GM18951 (cell line): ENCODE measurements around the gene SLC8A1.

Source experiments
- POLR2A ChIP-seq: IDR thresholded peaks from 4 replicates; pipeline ENCODE4 v1.6.1; 2011; ENCODE audit warnings: mild to moderate bottlenecking; ENCODE audit not compliant: insufficient read length, insufficient read depth; ENCODE audit errors: extremely low read depth
- in situ Hi-C: fragments of 300-500 bp; cut with MboI; formaldehyde crosslinking; loops from one replicate; pipeline ENCODE4 v1.12.0; 2022; ENCODE audit warnings: low sequenced_read_pairs, mixed read lengths, inconsistent platforms; ENCODE audit not compliant: unreplicated experiment

The SLC8A1 gene

DNA sequence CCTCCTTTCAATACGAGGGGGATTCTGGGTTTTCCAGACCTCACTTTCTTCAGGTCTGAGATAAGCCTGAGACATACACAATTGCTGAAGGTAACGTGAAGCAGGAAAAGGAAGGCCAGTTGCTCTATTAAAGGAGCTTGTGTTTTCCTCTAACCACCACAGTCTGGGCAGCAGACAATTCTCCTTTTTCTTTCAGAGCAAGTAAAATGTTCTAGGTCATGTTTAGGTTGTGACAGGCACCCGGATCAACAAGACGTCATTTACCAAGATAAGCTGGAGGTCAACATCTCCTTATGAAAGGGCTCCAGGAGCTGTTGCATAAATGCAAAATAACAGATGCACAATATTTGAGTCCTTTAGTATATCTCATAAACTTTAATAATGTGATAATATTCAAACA lies 148.1 kb downstream of the SLC8A1 start:
- TF ChIP-seq POLR2A = no peak
- in situ Hi-C loops = no loop called here

DNA sequence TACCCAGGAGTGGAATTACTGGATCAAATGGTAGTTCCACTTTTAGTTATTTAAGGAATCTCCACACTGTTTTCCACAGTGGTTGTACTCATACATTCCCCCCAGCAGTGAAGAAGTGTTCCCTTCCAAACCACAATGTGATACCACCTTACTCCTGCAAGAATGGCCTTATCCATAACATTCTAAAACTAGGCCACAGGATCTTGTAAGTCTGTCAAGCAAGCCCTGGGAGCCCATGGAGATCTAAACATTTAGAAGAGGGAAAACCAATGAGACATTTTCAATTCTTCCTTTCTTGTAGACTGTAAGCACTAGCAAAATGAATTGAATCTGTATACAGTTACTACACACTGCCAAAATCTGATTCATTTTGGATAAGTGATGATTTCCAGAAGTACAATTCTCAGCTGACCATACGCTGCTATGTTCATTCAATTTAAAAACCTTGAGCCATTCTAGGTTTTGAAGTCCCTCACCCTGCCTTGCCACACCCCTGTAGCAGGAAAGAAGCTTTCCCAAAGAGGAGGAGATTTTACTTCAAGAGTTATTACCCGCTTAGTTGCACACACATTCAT lies 149.1 kb downstream of the SLC8A1 start:
- no peak for TF ChIP-seq POLR2A
- in situ Hi-C loops = no loop called here

GRCh38 chr2:40300391-40300790 lies 151.5 kb downstream of the SLC8A1 start:
- no peak for TF ChIP-seq POLR2A
- in situ Hi-C loops = no loop called here

DNA sequence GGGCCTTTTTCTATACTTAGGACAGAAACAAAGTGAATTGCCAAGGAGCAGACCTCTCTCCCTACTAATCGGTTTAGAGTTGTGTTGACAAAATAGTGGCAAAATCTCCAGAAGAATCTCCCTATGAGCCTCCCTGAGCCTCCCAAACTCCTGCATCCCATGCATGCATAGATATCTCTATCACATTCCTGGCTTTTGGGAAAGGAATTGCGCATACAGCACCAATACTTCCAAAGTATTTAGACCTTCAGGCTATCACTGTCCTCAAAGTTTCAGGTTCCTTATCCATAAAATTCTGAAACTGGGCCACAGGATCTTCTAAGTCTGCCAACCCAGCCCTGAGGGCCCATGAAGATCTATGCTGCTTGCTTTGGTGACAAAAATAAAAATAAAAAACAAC lies 152.1 kb downstream of the SLC8A1 start:
- in situ Hi-C loops = no loop called here
- no peak for TF ChIP-seq POLR2A

DNA sequence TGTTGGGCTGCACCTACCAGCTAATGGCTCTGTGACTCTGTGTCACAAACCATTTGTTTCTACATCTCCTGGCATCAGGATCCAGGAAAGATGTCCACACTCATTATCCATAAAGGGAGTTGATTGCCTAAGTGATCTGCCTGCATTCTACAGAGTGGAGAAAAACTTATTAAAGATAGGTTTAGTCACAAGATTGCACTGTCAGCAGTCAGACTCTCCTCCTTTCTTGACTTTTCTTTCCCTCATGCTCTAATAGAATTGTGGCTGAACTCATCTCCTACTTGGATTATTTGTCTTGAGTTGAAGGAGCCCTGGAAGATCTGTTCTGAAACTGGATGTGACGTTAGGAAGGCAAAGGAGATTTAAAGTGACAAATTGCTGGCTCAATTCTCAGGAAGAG lies 152.7 kb downstream of the SLC8A1 start:
- in situ Hi-C loops = no loop called here
- no peak for TF ChIP-seq POLR2A

GRCh38 chr2:40298026-40298425 lies 153.9 kb downstream of the SLC8A1 start:
- in situ Hi-C loops = no loop called here
- TF ChIP-seq POLR2A = no peak

DNA sequence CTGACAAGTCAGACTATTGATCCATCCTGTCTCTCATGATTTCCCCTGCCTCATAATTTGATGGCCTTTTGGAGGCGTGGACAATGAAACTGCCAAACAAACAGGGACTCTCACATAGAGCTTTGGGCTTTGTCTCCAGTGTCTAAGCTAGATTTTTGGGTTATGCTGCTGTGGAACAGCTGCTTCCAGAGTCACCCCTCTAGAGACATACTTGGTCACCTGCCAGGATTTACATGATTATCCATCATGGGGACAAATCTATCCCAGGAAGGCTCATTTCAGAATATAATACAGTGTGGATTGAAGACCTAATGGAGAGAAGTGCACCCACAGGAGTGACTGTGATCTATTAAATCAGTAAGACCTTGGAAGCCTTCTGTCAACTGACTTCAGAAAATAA lies 159.6 kb downstream of the SLC8A1 start:
- no peak for TF ChIP-seq POLR2A
- in situ Hi-C loops = no loop called here

DNA sequence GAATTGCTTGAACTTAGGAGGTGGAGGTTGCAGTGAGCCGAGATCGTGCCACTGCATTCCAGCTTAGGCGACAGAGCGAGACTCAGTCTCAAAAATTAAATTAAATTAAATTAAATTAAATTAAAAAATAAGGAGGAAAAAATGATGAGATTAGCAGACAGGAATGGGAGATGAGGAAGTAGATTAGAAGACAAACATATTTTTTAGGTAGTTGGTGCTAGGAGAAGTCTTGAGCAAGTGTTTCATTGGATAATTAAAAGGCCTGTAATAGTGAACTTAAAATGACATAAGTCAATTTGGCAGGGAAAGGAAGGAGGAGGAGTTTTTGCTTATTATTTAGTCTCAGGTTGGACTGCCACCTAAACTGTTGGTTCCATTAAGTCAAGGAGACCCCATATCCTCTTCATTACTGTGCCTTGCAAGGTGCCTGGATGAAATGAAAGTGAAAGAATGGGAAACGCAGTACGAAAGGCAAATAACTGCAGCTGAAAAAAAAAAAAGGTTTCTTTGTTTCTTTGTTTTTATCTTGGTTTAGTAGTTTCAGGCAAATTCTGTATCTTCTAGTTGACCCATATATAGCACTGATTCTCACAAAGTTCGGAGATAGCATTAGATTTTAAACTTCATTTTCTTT lies 162.0 kb downstream of the SLC8A1 start:
- in situ Hi-C loops = no loop called here
- TF ChIP-seq POLR2A = no peak

DNA sequence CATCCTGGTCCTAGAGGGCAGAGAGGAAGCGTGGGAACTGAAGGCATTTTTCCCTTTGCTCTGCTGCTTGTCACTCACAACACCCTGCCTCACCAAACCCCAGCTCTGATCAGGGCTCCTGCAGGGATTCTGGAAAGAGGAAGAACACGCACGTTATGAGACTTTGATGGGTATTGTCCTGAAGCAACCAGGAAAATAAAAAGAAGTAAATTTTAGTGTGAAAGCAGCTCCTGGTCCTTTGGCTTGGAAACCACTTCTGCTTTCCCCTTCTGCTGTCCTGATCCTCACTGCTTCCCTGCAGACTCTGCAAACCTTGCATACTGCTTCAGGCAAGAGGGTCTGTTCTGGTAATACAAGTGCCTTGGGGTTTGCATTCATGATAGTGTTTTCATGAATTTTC lies 164.1 kb downstream of the SLC8A1 start:
- TF ChIP-seq POLR2A = no peak

GRCh38 chr2:40287195-40287594 lies 164.7 kb downstream of the SLC8A1 start:
- TF ChIP-seq POLR2A = no peak
- in situ Hi-C loops = no loop called here

More for the DNA sequence above, 164.1 kb downstream of the SLC8A1 start:
- in situ Hi-C loops = no loop called here

DNA sequence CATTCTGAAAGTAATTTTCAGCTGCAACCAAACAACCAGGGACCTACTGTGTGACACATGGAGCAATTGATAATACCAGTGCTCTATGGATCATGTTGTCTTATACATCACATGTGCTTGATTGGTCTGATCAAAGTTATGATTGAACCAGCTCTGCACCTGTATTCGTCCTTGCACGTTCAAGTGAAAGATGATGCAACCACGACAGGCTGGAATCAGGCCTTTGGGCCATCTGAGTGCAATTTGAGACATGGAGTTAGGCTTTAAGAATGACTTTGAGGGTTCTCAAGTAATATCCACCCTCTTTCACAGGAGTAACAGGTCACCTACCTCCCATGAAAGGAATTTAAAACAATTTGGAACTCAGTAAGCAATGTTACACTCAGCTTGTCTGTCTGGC lies 165.2 kb downstream of the SLC8A1 start:
- in situ Hi-C loops = no loop called here

GRCh38 chr2:40285391-40285790 lies 166.5 kb downstream of the SLC8A1 start:
- TF ChIP-seq POLR2A = no peak
- in situ Hi-C loops = no loop called here

More for the DNA sequence above, 165.2 kb downstream of the SLC8A1 start:
- TF ChIP-seq POLR2A = no peak

DNA sequence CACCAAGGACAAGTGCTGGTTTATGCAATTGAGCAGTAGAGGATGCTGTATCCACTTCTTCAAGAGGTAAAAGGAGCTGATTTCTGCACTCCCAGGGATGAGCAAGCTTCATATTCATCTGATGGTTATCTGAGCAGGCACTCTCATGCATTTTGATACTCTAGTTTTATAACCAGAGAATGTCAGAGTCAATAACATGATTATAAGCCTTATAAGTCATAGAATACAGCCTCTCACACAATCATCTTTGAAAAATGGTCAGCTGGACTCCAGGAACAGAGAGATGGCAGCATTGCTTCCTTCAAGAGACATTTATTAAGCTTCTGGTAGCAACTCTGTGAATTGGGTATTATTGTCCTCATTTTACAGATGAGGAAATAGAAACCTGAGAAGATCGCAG lies 167.1 kb downstream of the SLC8A1 start:
- TF ChIP-seq POLR2A = no peak
- in situ Hi-C loops = no loop called here

DNA sequence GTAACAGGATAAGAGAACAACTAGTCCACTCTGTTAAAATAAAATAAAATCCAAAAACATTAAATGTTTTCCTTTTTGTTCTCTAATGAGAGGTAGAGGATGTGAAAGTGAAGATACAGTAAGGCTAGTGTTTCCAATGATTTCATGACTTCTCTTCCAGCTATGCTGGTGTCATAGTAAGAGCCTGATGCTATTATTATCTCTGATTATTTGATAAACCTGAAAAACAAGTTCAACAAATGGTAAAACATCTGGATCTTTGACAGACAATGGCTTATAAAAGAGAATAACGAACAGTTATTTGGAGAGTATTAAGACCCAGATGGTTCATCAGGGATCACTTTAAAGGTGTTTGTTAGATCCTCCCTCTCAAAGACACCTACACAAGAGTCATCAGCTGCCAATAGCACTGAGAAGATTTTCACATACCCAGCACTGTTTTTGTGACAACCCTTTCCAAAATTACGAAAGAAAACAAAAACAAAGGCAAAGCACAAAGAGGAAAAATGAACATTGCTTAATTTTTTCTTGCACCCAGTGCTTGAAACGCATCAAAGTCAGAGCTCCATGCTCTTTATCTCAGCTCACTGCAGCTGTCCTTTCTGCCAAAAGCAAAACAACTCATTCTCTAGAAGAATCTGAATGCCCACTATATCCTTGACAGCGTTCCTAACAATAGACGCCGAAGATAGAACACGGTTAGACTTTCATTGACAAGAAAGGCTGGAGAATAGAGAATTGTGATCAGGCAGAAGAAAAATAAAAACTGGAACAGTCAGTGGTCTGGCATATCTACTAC lies 168.6 kb downstream of the SLC8A1 start:
- no peak for TF ChIP-seq POLR2A
- in situ Hi-C loops = no loop called here
